ENCODE results near the gene SPESP1. TPM values are rescaled to one million over a fixed set of nuclear protein-coding genes. Genes with fewer than 3 reads are reported as not detected.

The SPESP1 gene
- total RNA-seq, 1 donor from 2014 or later: 1.8 TPM

DNA sequence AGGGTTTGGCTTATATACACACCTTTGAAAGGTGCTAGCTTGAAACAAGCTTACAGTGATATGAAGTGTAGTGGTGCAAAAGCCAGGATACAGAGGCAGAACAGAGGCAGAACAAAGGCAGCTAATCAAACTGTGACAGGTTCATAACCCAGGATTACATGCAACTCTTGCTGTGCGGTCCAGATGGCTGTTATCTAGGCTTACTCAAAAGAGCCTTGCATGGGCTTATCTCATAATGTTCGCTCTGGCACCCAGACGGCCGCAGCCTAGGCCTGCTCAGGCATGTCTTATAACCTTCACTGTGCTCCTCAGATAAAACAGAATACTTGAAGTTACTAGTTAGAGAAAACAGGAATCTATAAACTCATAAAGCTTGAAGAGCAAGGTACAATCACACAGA lies 61.4 kb downstream of the SPESP1 start:
- no peak for DNase-seq

DNA sequence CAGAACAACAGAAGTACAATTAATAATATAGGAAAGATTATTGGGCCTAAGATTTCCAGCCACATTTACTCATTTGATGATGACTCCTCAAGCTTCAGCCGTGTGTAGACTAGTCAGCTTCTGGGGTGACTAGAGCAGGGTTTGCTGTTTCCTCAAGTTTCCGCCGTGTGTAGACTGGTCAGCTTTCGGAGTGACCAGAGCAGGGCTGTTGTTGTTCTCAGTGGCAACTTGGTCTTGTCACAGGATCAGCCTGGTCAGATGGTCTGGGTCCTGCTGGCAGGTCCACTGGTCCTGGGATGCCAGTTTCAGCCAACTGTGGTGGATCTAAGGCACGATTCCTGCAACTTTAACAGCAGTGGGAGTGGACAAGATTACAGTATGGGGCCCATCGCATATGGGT lies 62.4 kb downstream of the SPESP1 start:
- DNase-seq: no peak

DNA sequence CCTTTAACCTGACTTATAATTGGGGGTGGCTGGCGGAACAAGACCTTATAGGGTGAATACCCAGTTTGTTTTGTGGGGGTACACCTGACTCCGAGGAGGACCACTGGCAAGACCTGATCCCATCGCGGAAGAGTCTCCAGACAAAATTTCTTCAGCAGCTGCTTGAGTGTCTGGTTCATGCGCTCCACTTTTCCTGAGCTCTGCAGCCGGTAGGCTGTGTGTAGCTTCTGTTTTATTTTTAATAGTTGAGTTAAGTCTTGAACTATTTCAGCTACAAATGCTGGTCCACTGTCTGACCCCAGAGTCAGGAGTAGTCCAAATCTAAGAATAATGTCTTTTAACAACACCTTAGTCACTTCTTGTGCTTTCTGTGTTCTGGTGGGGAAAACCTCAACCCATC lies 63.0 kb downstream of the SPESP1 start:
- no peak for DNase-seq

DNA sequence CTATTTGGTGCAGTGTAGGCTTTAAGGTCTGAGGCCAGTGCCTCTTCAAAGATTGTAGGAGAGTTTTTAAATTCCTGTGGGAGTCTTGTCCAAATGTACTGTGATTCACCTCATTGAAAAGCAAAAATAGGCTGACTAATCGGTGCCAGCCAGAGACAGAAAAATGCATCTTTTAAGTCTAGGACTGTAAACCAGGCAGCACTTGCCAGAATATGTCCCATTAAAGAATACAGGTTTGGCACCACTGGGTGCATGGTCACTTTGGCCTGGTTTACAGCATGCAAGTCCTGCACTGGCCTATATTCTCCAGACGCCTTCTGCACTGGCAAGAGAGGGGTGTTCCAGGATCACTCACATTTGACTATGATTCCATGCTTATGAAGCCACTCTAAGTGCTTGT lies 63.8 kb downstream of the SPESP1 start:
- DNase-seq: no peak

DNA sequence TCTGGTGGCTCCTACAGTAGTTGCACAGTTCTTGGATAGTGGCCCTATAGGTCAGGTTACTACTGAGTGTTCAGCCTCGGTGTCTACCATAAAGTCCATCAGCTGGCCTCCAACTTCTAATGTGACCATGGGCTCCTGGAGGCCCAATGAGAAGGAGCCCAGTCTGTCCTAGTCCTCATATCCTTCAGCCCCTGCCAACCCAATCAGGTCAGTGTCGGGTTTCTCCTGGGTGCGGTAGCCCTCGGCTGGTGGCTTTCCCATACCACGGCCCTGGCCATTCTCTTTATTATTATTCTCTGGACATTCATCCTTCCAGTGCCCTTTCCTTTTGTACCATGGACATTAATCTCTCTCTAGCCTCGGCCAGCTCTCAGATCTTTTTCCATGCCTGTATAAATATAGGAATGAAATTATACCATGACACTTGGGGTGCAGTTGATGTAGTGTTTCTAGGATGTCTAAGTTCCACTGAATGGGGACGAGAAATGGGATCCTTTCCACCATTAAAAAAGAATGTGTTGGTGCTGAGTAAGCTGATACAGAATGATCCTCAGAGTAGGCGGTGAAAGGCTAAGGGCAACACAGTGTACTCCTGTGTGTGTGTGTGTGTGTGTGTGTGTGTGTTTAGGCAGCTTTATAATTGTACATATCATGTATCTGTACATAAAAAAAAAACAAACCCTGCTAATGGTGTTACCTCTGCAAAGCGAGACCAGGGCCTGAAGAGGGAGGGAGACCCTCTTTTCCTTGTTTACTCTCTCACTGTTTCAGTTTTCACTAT lies 64.8 kb downstream of the SPESP1 start:
- no peak for DNase-seq

Other genes starting within 250 kb of the SPESP1 start
- 105 TPM for gene ANP32A, start 109.6 kb upstream of the SPESP1 start, total RNA-seq
- not detected for gene NOX5, start 84.2 kb downstream of the SPESP1 start, total RNA-seq
- 42.7 TPM for gene GLCE, start 230.1 kb downstream of the SPESP1 start, total RNA-seq

Measured in tongue (tissue), 2 donors.